Adrenal gland (tissue), 5 donors: ENCODE results near the gene GAN.

Source experiments
- CTCF ChIP-seq, 6 experiments: fragments of 450-650 bp in 4 of 6; fragments of 200-600 bp in 2 of 6; sonication (generic) in 1 of 6; IDR thresholded peaks; 1 replicate in 5 of 6; 2 replicates in 1 of 6; pipeline versions ENCODE4 v1.5.1 to v1.8.0; 2016 to 2021; ENCODE audit warnings: antibody characterized with exemption in 6 of 6, mild to moderate bottlenecking in 2 of 6, moderate library complexity in 1 of 6
- POLR2A ChIP-seq, 2 donors: fragments of 450-650 bp; IDR thresholded peaks; one replicate each; pipeline ENCODE4 v1.6.1; 2017; ENCODE audit warnings: antibody characterized with exemption in 2 of 2, mild to moderate bottlenecking in 2 of 2, moderate library complexity in 1 of 2
- donor health status: DM: no; HTN: no; CAD: no.

- TF ChIP-seq POLR2A (IDR thresholded peaks at IDR 0.05), result no peak
- no peak for TF ChIP-seq CTCF (IDR thresholded peaks at IDR 0.05)
Observed at GRCh38 chr16:81431554-81432353, 117.0 kb downstream of the GAN start.
